Measurements from ENCODE around the gene CGA.
"Not testable (repeated sequence)": the region's sequence is repeated elsewhere in the genome, so short reads cannot be mapped to it uniquely, and the experiment has no call there.

Gene CGA

GRCh38 chr6:87095087-87095509 lies at the start of gene CGA:
CGA (minus strand) TSS chr6:87095106; CDS start chr6:87088200, 6,906 bp downstream.
- DNase-seq (ENCODE audit: low spot score): no peak

DNA sequence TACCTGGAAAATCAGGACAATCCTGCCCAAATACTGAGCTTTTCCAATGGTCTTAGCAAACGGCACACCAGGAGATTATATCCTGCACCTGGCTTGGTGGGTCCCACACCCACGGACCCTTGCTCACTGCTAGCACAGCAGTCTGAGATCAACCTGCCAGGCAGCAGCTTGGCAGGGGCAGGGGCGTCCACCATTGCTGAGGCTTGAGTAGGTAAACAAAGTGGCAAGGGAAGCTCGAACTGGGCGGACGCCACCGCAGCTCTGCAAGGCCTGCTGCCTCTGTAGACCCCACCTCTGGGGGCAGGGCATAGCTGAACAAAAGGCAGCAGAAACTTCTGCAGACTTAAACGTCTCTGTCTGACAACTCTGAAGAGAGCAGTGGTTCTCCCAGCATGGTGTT lies 45.0 kb upstream of the CGA start:
- not testable (repeated sequence) for DNase-seq (ENCODE audit: low spot score)

DNA sequence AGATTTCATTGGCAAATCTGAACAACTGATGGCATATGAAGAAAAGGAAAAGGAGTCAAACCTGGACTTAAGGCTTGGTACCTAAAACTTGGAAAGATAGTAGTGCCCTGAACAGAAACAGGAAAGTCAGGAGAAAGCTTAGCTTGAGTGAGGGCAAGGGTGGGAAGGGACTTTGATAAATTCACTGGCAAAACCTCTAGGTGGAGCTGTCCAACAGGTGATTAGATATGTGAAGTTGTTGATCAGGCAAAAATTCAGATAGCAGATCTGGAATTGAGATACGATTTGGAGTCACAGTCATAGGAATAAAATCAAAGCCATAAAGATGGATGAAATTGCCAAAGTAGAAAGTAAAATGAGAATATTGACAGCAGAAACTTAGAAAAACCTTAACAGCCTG lies 44.3 kb upstream of the CGA start:
- peak; percentile 66 for DNase-seq (ENCODE audit: low spot score)

DNA sequence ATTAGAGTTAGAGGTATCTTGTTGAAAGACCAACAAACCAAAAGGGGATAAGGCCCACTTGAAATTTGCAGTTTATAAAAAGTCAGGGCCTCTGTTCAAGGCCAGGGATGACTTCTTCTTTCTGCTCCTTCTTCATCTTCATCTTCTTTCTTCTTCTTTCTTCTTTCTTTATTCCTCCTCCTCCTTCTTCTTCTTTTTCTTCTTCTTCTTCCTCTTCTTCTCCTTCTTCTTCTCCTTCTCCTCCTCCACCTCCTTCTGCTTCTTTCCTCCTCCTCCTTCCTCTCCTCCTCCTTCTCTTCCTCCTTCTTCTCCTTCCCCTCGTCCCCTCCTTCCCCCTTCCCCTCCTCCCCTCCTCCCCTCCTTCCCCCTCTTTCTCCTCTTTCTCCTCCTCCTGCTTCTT lies 42.1 kb upstream of the CGA start:
- DNase-seq (ENCODE audit: low spot score): no peak

GRCh38 chr6:87127737-87128136 lies 32.8 kb upstream of the CGA start:
- DNase-seq (ENCODE audit: low spot score): no peak

DNA sequence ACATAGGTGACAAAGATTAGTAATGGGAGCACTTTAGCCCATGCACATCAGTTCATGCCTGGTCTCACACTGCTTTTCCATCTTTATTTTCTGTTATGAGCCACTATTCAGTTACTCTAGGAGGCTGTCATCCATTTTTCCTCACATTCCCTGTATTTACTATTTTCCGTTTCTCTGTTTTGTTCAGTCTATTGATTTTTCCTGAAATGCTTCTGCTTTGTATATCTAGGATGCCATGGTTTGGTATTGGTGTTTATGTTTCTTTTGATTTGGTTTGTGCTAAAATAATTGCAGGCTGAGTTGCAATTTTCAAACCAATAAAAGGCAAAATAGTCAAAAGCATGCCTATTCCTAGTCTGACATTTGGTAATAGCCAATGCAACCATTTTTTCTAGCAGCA lies 31.6 kb upstream of the CGA start:
- no peak for DNase-seq (ENCODE audit: low spot score)

- DNase-seq (ENCODE audit: low spot score): no peak
Observed at GRCh38 chr6:87124074-87124473, 29.2 kb upstream of the CGA start.

GRCh38 chr6:87122477-87122876 lies 27.6 kb upstream of the CGA start:
- DNase-seq (ENCODE audit: low spot score): peak; percentile 19

- no peak for DNase-seq (ENCODE audit: low spot score)
Observed at GRCh38 chr6:87118054-87118453, 23.1 kb upstream of the CGA start.

DNA sequence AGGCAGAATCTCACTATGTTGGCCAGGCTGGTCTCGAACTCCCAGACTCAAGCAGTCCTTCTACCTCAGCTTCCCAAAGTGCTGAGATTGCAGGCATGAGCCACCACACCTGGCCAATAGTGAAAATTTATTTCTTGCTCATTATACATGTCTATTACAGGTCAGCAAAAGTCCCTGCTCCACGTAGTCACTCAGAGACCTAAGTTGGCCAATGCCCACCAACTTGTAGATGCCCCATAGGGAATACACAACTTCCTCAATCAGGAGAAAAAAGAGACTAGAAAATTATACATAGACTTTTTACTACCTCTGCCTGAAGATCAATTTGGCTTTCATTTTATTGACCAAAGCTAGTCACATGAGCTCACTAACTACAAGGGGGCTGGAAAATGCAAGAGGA lies 22.0 kb upstream of the CGA start:
- no peak for DNase-seq (ENCODE audit: low spot score)

DNA sequence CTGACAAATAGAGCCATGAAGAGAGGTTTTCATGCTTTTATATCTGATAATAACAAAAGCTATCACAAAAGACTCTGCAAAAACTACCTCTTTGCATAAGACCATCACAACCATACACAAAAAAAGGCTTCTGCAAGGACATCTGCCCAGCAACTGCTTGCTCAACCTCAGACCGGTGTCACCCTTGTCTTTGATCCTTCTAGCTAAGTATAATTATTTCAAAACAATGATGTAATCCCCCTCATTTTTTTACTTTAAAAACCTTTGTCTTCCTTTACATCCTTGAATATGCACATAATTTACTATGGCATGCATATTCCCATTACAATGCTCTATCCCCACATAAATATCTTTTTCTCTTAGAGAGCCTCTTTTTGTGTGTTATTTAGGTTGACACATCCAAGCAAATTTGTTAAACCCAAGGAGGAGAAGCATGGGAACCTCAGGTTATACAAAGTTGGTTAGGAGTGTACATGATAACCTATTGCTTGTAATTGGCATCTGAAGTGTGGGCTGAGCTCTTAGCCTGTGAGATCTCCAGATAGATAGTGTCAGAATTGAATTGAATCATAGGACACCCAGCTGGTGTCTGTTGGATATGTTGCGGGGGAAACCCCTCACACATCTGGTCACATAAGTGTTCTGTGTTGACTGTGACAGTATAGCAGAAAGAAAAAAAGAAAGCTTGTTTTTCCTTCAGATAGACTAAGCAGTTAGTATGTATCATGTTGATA lies 20.7 kb upstream of the CGA start:
- no peak for DNase-seq (ENCODE audit: low spot score)

DNA sequence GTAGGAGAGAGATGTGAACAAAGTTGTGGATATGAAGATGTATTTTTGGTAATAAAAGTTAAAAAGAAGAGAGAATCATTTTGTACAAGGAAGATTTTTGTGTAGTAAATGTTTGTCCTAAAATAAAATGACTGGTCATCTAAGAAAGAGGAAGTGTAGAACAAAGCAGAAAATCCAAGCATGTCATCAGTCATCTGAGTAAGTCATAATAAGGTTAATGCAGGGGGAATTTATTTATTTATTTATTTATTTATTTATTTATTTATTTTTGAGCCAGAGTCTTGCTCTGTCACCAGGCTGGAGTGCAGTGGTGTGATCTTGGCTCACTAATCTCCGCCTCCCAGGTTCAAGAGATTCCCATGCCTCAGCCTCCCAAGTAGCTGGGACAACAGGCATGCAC lies 15.7 kb upstream of the CGA start:
- DNase-seq (ENCODE audit: low spot score): no peak

DNA sequence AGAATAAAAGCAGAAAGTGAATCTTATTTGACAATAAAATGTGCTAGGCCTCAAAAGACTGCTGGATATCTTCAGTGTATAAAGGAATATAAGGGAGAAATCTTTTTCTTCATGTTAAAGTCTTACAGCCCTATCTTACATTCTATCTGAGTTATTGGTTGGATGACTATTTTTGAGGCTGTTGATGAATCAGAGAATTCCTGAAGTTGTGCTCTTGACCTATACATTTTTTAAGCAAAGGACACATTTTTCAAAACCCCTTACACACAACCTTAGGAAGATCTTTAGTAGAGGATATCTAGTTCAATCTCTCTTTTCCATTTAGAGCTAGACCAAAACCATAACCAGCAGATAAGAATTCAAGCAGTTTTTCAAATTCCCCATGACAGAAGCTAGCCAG lies 10.9 kb upstream of the CGA start:
- DNase-seq (ENCODE audit: low spot score): no peak

GRCh38 chr6:87104667-87105066 lies 9.8 kb upstream of the CGA start:
- DNase-seq (ENCODE audit: low spot score): no peak

- no peak for DNase-seq (ENCODE audit: low spot score)
Observed at GRCh38 chr6:87103977-87104601, 9.2 kb upstream of the CGA start.

DNA sequence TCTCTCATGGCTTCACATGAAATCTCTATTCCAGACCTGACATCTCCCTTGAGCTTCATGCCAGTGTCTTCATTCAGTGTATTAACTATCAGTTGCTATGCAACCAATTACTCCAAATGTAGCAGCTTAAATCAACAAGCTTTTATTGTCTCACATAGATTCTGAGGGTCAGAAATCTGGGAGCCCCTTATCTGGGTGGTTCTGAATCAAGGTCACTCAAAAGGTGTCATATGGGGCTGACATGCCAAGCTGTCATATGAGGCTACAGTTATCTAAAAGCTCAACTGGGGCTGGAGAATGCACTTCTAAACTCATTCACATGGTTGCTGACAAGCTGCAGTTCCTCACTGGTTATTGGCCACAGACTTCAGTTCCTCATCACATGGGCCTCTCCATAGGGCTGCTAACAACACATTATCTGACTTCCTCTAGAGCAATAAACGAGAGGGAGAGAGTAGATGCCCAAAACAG lies 7.3 kb upstream of the CGA start:
- DNase-seq (ENCODE audit: low spot score): no peak

DNA sequence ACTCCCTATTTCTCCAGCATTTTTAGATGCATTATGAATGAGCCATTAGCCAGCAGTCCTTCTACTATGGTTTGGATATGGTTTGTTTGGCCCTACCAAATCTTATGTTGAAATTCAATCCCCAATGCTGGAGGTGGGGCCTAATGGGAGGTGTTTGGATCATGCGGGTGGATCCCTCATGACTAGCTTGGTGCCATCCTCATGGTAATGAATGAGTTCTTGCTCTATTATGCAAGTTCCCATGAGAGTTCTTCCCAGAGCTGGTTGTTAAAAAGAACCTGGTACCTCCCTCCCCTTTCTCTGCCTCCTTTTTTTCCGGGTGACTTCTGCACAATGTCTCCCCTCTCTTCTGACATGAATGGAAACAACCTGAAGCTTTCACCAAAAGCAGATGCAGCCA lies 6.2 kb upstream of the CGA start:
- DNase-seq (ENCODE audit: low spot score): no peak

DNA sequence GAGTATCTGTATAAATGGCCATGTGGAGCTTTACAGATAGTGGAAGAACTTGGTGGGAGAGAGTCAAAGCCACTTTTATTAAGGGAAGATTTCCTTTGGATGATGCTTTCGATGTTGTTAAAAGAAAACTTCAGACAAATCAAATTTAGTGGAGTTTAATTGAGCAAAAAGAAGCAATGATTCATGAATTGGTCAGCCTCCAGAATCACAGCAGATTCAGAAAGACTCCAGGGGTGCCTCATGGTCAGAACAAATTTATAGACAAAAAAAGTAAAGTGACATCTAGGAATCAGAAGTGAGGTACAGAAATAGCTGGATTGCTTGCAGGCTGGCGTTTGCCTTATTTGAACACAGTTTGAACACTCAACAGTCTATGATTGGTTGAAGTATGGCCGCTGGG lies 5.3 kb upstream of the CGA start:
- DNase-seq (ENCODE audit: low spot score): no peak

DNA sequence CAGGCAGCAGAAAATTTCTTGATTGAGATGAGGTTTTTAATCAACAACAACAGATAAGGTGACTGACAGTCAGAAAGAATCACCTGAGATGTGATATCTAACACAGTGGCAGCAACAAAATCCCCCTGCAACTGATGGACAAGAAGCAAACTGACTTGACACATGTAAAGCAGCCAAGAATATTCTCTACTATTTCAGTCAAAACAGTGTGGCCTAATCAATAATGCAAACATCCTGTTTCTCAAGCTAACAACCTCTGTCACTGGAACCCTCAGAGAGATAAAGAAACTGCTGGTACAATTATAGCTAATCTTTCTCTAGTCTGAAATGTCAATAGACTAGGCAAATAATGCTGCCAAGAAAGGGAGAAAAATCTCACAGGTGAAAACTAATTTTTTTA lies 4.6 kb upstream of the CGA start:
- DNase-seq (ENCODE audit: low spot score): no peak

- no peak for DNase-seq (ENCODE audit: low spot score)
Observed at GRCh38 chr6:87094576-87094975, 330 bp downstream of the CGA start.

DNA sequence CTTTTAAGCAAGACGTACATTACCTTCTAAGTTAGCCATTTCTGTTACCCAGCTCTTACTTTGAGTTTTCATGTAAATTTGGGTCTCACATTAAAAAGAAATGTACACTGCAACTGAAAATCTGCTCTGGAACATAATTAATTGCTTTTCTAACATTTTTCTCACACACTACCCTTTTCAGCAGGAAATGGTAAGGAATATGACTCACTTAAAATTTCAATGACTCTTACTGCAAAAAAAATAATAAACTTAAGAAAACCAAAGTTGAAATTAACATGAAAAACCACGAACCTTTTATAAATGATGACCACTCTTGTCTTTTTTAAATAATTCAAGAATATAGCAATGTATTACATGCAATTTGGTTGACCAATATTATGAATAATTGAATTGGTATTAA lies 1.3 kb downstream of the CGA start:
- DNase-seq (ENCODE audit: low spot score): no peak

- no peak for DNase-seq (ENCODE audit: low spot score)
Observed at GRCh38 chr6:87093199-87093598, 1.7 kb downstream of the CGA start.

- no peak for DNase-seq (ENCODE audit: low spot score)
Observed at GRCh38 chr6:87092435-87092834, 2.5 kb downstream of the CGA start.

DNA sequence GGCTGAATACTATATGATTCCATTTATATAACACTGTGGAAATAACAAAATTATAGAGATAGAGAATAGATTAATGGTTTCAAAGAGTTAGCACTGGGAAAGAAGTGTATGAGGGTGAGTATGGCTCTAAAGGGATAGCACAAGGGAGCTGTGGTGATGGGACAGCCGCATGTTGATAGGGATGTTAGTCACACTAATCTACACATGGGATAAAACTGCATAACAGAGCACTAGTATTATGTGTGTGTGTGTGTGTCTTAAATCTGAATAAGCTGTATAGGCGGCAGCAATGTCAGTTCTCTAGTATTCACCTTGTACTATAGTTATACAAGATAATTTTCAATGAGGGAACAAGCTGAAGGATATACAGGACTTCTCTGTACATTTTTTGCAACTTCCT lies 5.8 kb downstream of the CGA start:
- no peak for DNase-seq (ENCODE audit: low spot score)

Data from D341Med (cell line).